Naive thymus-derived CD8-positive, alpha-beta T cell (primary cell): ENCODE measurements around the gene GPLD1. TPM values are rescaled to one million over a fixed set of nuclear protein-coding genes. Genes with fewer than 3 reads are reported as not detected.
"Not testable (repeated sequence)": the region's sequence is repeated elsewhere in the genome, so short reads cannot be mapped to it uniquely, and the experiment has no call there.

Source experiments
- ATAC-seq, 2 donors: fragments of 150-1000 bp; cut with Tn5 transposase in 1 of 2; sonication (Bioruptor Pico), chemical (Tn5 transposase) in 1 of 2; 1 replicate in 1 of 2; 2 replicates in 1 of 2; pipeline ENCODE4 v1.10.0; 2021; ENCODE audit warnings: mild to moderate bottlenecking in 2 of 2, moderate library complexity in 2 of 2
- POLR2A ChIA-PET: fragments of 350-600 bp; sonication (Branson Sonifier 250); formaldehyde crosslinking; loops from one replicate; lab custom pipeline; 2021; ENCODE audit warnings: antibody characterized with exemption; lab: Charles Lee
- DNase-seq, 10 donors: peaks; one replicate each; pipeline versions ENCODE4 v3.0.0 to v3.0.0-alpha.2; 2020 to 2022
- H3K27ac Mint-ChIP-seq, 10 donors: one replicate each; pipeline ENCODE4 v1.8.0; 2020 to 2022; ENCODE audit warnings: mild to moderate bottlenecking in 10 of 10, mixed read lengths in 10 of 10, moderate library complexity in 4 of 10, inconsistent platforms in 1 of 10
- H3K27me3 Mint-ChIP-seq, 5 donors: one replicate each; pipeline ENCODE4 v1.8.0; 2021 to 2022; ENCODE audit warnings: mixed read lengths in 5 of 5
- H3K36me3 Mint-ChIP-seq, 3 donors: one replicate each; pipeline ENCODE4 v1.8.0; 2020 to 2022; ENCODE audit warnings: mixed read lengths in 3 of 3, mild to moderate bottlenecking in 2 of 3, inconsistent platforms in 1 of 3
- H3K4me1 Mint-ChIP-seq, 4 donors: one replicate each; pipeline ENCODE4 v1.8.0; 2021 to 2022; ENCODE audit warnings: mixed read lengths in 4 of 4
- H3K4me3 Mint-ChIP-seq, 10 donors: one replicate each; pipeline ENCODE4 v1.8.0; 2020 to 2022; ENCODE audit warnings: mild to moderate bottlenecking in 10 of 10, mixed read lengths in 10 of 10, moderate library complexity in 6 of 10, inconsistent platforms in 1 of 10
- H3K9me3 Mint-ChIP-seq, 9 donors: one replicate each; pipeline ENCODE4 v1.8.0; 2020 to 2022; ENCODE audit warnings: mixed read lengths in 9 of 9, mild to moderate bottlenecking in 3 of 9, inconsistent platforms in 1 of 9, moderate library complexity in 1 of 9
- polyA plus RNA-seq, 3 donors: library from polyadenylated mRNA; unstranded; fragments of 300-500 nt; fragmentation: Illumina TruSeq; gene quantifications; one replicate each; pipeline ENCODE4 v1.2.3, GENCODE V29; 2021
- total RNA-seq, 8 experiments: library from RNA in 2 of 8; stranded (reverse) in 2 of 8; gene quantifications; one replicate each; pipeline ENCODE4 v1.2.3 and lab custom pipeline; 2021 to 2026

GPLD1 gene
- total and polyA plus RNA-seq, 5 experiments from 2014 or later: 1.1 to 1.8 (median 1.6) TPM; not detected in 2

DNA sequence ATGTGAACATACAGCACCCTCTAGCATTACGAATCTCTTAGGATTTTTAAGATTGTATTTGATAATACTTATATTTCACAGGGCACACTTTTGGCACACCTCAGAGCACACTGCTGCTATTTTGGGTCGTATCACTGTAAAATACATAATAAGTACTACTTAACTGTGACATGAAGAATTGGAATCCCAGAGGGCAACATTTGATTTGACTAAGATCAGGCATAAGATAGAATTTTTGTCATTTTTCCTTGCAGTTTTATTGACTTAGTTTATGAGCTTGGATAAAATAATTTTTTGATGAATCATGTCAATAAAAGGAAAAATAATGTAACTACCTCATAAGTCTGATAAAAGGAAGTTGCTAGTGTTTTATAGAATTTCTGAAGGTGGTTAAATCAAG, 64.3 kb downstream of the GPLD1 start:
- DNase-seq: no peak
- H3K4me1 Mint-ChIP-seq: peaks cover 0 to 3% (median 0%) of the 10 kb centered on the region in 4 donors

DNA sequence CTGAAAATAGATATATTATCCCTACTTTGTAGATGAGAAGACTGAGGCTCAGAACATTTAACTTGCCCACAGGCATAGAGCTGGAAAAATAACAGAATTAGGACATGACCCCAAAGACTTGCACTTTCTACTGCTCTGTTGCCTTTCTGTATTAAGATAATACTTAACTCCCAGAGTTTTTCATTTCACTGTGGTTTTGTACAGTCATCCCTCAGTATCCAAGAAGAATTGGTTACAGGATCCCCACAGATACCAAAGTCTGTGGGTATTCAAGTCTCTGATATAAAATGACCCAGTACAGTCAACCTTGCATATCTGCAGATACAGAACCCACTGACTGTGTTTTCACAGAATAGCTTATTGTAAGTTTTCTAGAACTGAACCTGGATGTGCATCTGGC, 69.9 kb downstream of the GPLD1 start:
- no peaks in the 10 kb centered on the region for H3K27me3 Mint-ChIP-seq
- DNase-seq (no peak), ATAC-seq (no peak)
- peaks cover 0 to 92% (median 12%) of the 10 kb centered on the region in 3 donors for H3K36me3 Mint-ChIP-seq
- peaks cover 0 to 3% (median 0%) of the 10 kb centered on the region in 4 donors for H3K4me1 Mint-ChIP-seq
- no peak overlapping the region for H3K4me3 Mint-ChIP-seq
- POLR2A ChIA-PET: no interaction called here
- no peaks in the 10 kb centered on the region for H3K9me3 Mint-ChIP-seq
- peak overlapping the region in 1 of 10 donors; percentile 49 for H3K27ac Mint-ChIP-seq

More for the DNA sequence above, 64.3 kb downstream of the GPLD1 start:
- POLR2A ChIA-PET: no interaction called here
- Mint-ChIP-seq H3K9me3 (no peaks in the 10 kb centered on the region), H3K4me3 (no peak overlapping the region), H3K27me3 (no peaks in the 10 kb centered on the region), H3K36me3 (peaks cover 0 to 74% (median 12%) of the 10 kb centered on the region in 3 donors), H3K27ac (no peak overlapping the region)
- no peak for ATAC-seq

DNA sequence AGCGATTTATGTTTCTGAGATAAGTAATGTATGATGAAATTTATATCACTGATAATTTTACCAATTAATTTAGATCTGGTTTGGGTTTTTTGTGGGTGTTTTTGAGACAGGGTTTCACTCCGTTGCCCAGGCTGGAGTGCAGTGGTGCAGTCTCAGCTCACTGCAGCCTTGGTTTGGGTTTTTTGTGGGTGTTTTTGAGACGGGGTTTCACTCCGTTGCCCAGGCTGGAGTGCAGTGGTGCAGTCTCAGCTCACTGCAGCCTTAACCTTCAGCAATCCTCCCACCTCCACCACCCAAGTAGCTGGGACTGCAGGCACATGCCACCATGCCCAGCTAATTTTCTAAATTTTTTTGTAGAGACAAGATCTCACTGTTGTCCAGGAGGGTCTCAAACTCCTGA, 73.6 kb downstream of the GPLD1 start:
- Mint-ChIP-seq H3K4me1 (peaks cover 0 to 6% (median 2%) of the 10 kb centered on the region in 4 donors), H3K4me3 (no peak overlapping the region), H3K36me3 (peaks cover 0 to 82% (median 23%) of the 10 kb centered on the region in 3 donors), H3K27ac (no peak overlapping the region), H3K27me3 (no peaks in the 10 kb centered on the region), H3K9me3 (no peaks in the 10 kb centered on the region)
- POLR2A ChIA-PET: interaction anchor here (0.7 kb wide), 1 partner anchor 602 kb away, joined by 4 read pairs; no protein-coding TSS in a partner anchor
- ATAC-seq: no peak
- DNase-seq: no peak

- H3K27me3 Mint-ChIP-seq, H3K27ac Mint-ChIP-seq, H3K4me1 Mint-ChIP-seq, H3K4me3 Mint-ChIP-seq, ATAC-seq, H3K9me3 Mint-ChIP-seq, POLR2A ChIA-PET, DNase-seq: not testable (repeated sequence)
- peaks cover 0 to 80% (median 16%) of the 10 kb centered on the region in 3 donors for H3K36me3 Mint-ChIP-seq
Measured at GRCh38 chr6:24414531-24414930, 74.8 kb downstream of the GPLD1 start.

DNA sequence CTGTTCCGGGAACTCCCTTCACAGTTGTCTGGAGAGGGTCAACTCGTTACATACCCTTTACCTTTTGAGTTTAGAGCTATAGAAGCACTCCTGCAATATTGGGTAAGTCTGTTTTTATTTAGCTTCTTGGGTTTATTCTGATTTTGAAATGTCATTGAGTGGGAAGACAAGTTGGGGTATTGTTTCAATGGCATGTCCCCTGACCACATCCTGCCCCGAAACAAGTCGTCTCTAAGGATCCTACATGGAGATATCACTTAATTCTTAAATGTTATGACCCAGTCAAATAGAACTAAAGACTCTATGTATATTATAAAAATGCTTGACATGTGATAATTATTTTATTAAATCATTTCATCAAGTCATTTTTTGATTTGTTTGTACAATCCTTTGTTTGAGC, 77.1 kb downstream of the GPLD1 start:
- POLR2A ChIA-PET: no interaction called here
- Mint-ChIP-seq H3K36me3 (peaks cover 0 to 81% (median 19%) of the 10 kb centered on the region in 3 donors), H3K9me3 (no peaks in the 10 kb centered on the region), H3K27me3 (no peaks in the 10 kb centered on the region), H3K4me3 (no peak overlapping the region), H3K27ac (peak overlapping the region in 3 of 10 donors; percentile 3 to 73 (median 35)), H3K4me1 (peaks cover 0 to 19% (median 8%) of the 10 kb centered on the region in 4 donors)
- DNase-seq (no peak), ATAC-seq (no peak)

DNA sequence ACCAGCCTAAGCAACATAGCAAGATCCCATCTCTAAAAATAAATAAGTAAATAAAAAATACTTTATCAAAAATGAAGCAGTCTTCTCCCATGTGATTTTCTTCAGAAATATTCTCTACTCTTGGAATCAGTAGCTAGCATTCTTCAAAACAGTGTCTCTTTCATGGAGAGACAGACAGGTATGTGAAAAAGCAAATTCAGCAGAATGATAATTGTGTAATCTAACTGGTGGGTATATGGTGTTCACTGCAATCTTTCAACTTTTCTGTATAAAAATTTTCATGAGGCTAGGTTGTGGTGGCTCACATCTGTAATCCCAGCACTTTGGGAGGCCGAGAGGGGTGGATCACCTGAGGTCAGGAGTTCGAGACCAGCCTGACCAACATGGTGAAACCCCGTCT, 78.8 kb downstream of the GPLD1 start:
- H3K4me1 Mint-ChIP-seq: peaks cover 0 to 20% (median 8%) of the 10 kb centered on the region in 4 donors
- peak overlapping the region in 1 of 10 donors; percentile 24 for H3K27ac Mint-ChIP-seq
- POLR2A ChIA-PET: no interaction called here
- peaks cover 0 to 77% (median 17%) of the 10 kb centered on the region in 3 donors for H3K36me3 Mint-ChIP-seq
- no peak overlapping the region for H3K4me3 Mint-ChIP-seq
- no peaks in the 10 kb centered on the region for H3K27me3 Mint-ChIP-seq
- DNase-seq (no peak), ATAC-seq (no peak)
- H3K9me3 Mint-ChIP-seq: no peaks in the 10 kb centered on the region

- Mint-ChIP-seq H3K4me3 (no peak overlapping the region), H3K4me1 (peaks cover 0 to 36% (median 18%) of the 10 kb centered on the region in 4 donors), H3K27ac (peak overlapping the region in 3 of 10 donors; percentile 6 to 63 (median 22)), H3K9me3 (no peaks in the 10 kb centered on the region), H3K36me3 (peaks cover 0 to 72% (median 15%) of the 10 kb centered on the region in 3 donors), H3K27me3 (no peaks in the 10 kb centered on the region)
- ATAC-seq: no peak
- POLR2A ChIA-PET: no interaction called here
- DNase-seq: no peak
Measured at GRCh38 chr6:24408719-24409410, 80.5 kb downstream of the GPLD1 start.

- Mint-ChIP-seq H3K4me3 (peak overlapping the region in 2 of 10 donors; percentile 24 to 30), H3K4me1 (peaks cover 6 to 42% (median 28%) of the 10 kb centered on the region in 4 donors), H3K9me3 (no peaks in the 10 kb centered on the region), H3K27ac (peak overlapping the region in 2 of 10 donors; percentile 25 to 53), H3K36me3 (peaks cover 0 to 45% (median 3%) of the 10 kb centered on the region in 3 donors), H3K27me3 (peaks cover 0 to 6% (median 2%) of the 10 kb centered on the region in 5 donors)
- no peak for ATAC-seq
- DNase-seq: no peak
- POLR2A ChIA-PET: no interaction called here
Measured at GRCh38 chr6:24405262-24405661, 84.1 kb downstream of the GPLD1 start.

GRCh38 chr6:24403501-24403824, 85.9 kb downstream of the GPLD1 start:
- peaks cover 13 to 22% (median 16%) of the 10 kb centered on the region in 5 donors for H3K27me3 Mint-ChIP-seq
- DNase-seq (no peak), ATAC-seq (no peak)
- peaks cover 4 to 31% (median 6%) of the 10 kb centered on the region in 3 donors for H3K36me3 Mint-ChIP-seq
- H3K4me1 Mint-ChIP-seq: peaks cover 6 to 37% (median 23%) of the 10 kb centered on the region in 4 donors
- POLR2A ChIA-PET: no interaction called here
- peak overlapping the region; percentile 87 to 99 (median 97) for H3K4me3 Mint-ChIP-seq
- peak overlapping the region; percentile 66 to 97 (median 82) for H3K27ac Mint-ChIP-seq
- H3K9me3 Mint-ChIP-seq: no peaks in the 10 kb centered on the region

- peaks cover 4 to 25% (median 6%) of the 10 kb centered on the region in 3 donors for H3K36me3 Mint-ChIP-seq
Measured at GRCh38 chr6:24402697-24403500, 86.5 kb downstream of the GPLD1 start, which contains the start of gene MRS2. Gene MRS2 (plus strand): TSS chr6:24402936. CDS start chr6:24403047, 111 bp downstream.

DNA sequence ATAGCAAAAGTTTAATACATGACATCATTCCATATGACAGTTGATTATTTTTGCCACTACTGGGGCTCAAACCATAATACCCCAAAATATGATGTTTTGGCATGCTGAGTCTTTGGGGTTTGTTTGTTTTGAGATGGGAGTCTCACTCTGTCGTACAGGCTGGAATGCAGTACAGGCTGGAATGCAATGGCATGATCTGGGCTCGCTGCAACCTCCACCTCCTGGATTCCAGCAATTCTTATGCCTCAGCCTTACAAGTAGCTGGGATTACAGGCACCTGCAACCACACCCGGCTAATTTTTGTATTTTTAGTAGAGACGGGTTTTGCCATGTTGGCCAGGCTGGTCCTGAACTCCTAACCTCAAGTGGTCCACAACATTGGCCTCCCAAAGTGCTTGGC, 87.9 kb downstream of the GPLD1 start:
- POLR2A ChIA-PET: no interaction called here

More at GRCh38 chr6:24402697-24403500, 86.5 kb downstream of the GPLD1 start, which contains the start of gene MRS2:
- Mint-ChIP-seq H3K9me3 (no peaks in the 10 kb centered on the region), H3K27ac (peak within 1 kb of the TSS; percentile 78 to 97 (median 88)), H3K27me3 (peaks cover 15 to 28% (median 20%) of the 10 kb centered on the region in 5 donors), H3K4me3 (peak within 1 kb of the TSS; percentile 87 to 99 (median 97)), H3K4me1 (peaks cover 6 to 35% (median 23%) of the 10 kb centered on the region in 4 donors)
- POLR2A ChIA-PET: no interaction called here
- peak; percentile 92 to 97 for ATAC-seq
- DNase-seq: peak; percentile 66 to 89 (median 78)

More for the DNA sequence above, 87.9 kb downstream of the GPLD1 start:
- ATAC-seq: no peak
- DNase-seq: no peak
- peak overlapping the region in 2 of 10 donors; percentile 20 to 94 for H3K4me3 Mint-ChIP-seq
- H3K4me1 Mint-ChIP-seq: peaks cover 6 to 30% (median 21%) of the 10 kb centered on the region in 4 donors
- H3K9me3 Mint-ChIP-seq: peaks cover 0 to 8% (median 3%) of the 10 kb centered on the region in 9 donors
- H3K27me3 Mint-ChIP-seq: peaks cover 26 to 42% (median 31%) of the 10 kb centered on the region in 5 donors
- peaks cover 6 to 13% (median 6%) of the 10 kb centered on the region in 3 donors for H3K36me3 Mint-ChIP-seq
- H3K27ac Mint-ChIP-seq: no peak overlapping the region
